ENCODE measurements around the gene DMRT2.

DNA sequence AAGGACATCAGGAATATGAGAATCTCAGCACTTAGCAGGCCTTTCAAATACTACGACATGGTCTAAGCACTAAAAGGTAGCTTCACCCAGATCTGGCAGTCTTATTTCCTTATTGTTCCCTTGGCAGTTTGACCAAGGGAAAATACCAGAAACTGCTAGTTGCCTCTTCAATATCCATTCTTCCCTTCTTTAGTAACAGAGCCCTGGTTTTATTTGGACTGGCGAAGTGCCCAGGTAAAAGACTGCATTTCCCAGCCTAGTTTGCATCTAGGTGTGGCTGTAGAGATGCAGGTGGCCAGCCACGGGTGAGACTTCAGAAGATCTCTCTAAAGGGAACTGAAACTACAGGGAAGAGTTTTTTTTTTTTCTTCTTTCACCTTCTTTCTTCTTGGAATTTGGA is 21.6 kb downstream of the DMRT2 start:
- TF ChIP-seq, protein P1, sequence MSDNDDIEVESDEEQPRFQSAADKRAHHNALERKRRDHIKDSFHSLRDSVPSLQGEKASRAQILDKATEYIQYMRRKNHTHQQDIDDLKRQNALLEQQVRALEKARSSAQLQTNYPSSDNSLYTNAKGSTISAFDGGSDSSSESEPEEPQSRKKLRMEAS (IDR thresholded peaks at IDR 0.05), result no peak
- TF ChIP-seq TAF1 (IDR thresholded peaks at IDR 0.05; ENCODE audit: low read depth), result no peak
- TF ChIP-seq ZBTB7A (IDR thresholded peaks at IDR 0.05; ENCODE audit: low read depth), result no peak
- TF ChIP-seq NFIC (IDR thresholded peaks at IDR 0.05), result no peak
- no peak for TF ChIP-seq YY1 (IDR thresholded peaks at IDR 0.05; ENCODE audit: low read depth)
